Panc1 (cell line): ENCODE results near the gene CHAC1. TPM values are rescaled to one million over a fixed set of nuclear protein-coding genes. Genes with fewer than 3 reads are reported as not detected.

Experiments
- ATAC-seq: fragments of 200-7000 bp; cut with Tn5 transposase; 2 replicates; pipeline ENCODE4 v1.9.1; 2020; ENCODE audit warnings: mild to moderate bottlenecking, moderate library complexity
- BruUV-seq: library from RNA; stranded (reverse); fragments of 400-500 nt; replicated peaks from 2 replicates; lab custom pipeline; 2021; lab: Mats Ljungman, UMichigan
- CTCF ChIA-PET: fragments of 300-600 bp; sonication (Branson Sonifier 250); formaldehyde crosslinking; loops from one replicate; lab custom pipeline; 2022; ENCODE audit warnings: antibody characterized with exemption; lab: Charles Lee
- POLR2A ChIA-PET: fragments of 300-600 bp; sonication (Branson Sonifier 250); formaldehyde crosslinking; loops from one replicate; lab custom pipeline; 2022; ENCODE audit warnings: antibody characterized with exemption; lab: Charles Lee
- DNase-seq: peaks from one replicate; pipeline ENCODE4 v3.0.0-alpha.2; 2010; ENCODE audit warnings: low read depth, low spot score
- H3K27ac ChIP-seq: 2 replicates; pipeline ENCODE4 v1.5.1; 2011; ENCODE audit warnings: mild to moderate bottlenecking, low read length, inconsistent platforms
- H3K27me3 ChIP-seq: fragments of 200-500 bp; sonication (Bioruptor generic); 2 replicates; pipeline ENCODE4 v1.6.0; 2014; ENCODE audit warnings: low read length, inconsistent platforms; ENCODE audit not compliant: control insufficient read depth, insufficient read depth
- H3K36me3 ChIP-seq: fragments of 200-500 bp; sonication (Bioruptor generic); 2 replicates; pipeline ENCODE4 v1.5.1; 2014; ENCODE audit warnings: inconsistent platforms, mild to moderate bottlenecking, low read length, moderate library complexity; ENCODE audit not compliant: control insufficient read depth, insufficient read depth
- H3K4me1 ChIP-seq: 2 replicates; pipeline ENCODE4 v1.5.1; 2011; ENCODE audit warnings: inconsistent platforms, mild to moderate bottlenecking, low read length, moderate library complexity; ENCODE audit not compliant: control insufficient read depth, insufficient read depth
- H3K4me3 ChIP-seq, 2 experiments: 2 replicates each; pipeline ENCODE4 v1.5.1; 2011 to 2012; ENCODE audit warnings: low read depth in 2 of 2, low read length in 2 of 2, mild to moderate bottlenecking in 2 of 2, inconsistent platforms in 1 of 2, moderate library complexity in 1 of 2
- H3K9me3 ChIP-seq: fragments of 200-500 bp; sonication (Bioruptor generic); 2 replicates; pipeline ENCODE4 v1.5.1; 2014; ENCODE audit warnings: low read depth, mild to moderate bottlenecking, inconsistent platforms, low read length, moderate library complexity; ENCODE audit not compliant: control insufficient read depth, insufficient read depth
- POLR2AphosphoS5 ChIP-seq: IDR thresholded peaks from 2 replicates; pipeline ENCODE4 v1.6.1; 2012; ENCODE audit warnings: mild to moderate bottlenecking, low read depth, low read length, moderate library complexity
- SIN3A ChIP-seq: IDR thresholded peaks from 2 replicates; pipeline ENCODE4 v1.6.1; 2012; ENCODE audit warnings: low read depth, mild to moderate bottlenecking, low read length, moderate library complexity, borderline replicate concordance; ENCODE audit not compliant: insufficient read depth
- TCF7L2 ChIP-seq: IDR thresholded peaks from 2 replicates; pipeline ENCODE4 v1.6.1; 2011; ENCODE audit warnings: mild to moderate bottlenecking, low read depth, low read length, inconsistent platforms
- in situ Hi-C: cut with HindIII; loops from 2 replicates; pipeline ENCODE4 v1.10.0; 2016; ENCODE audit warnings: low sequenced_read_pairs, low pct_unique_long_range_greater_than_20kb
- intact Hi-C: fragments of 100-400 bp; cut with micrococcal nuclease; formaldehyde crosslinking; loops from one replicate; pipeline ENCODE4 v1.10.0; 2022; ENCODE audit not compliant: unreplicated experiment
- total RNA-seq: library from RNA; stranded (reverse); gene quantifications from one replicate; pipeline ENCODE4 v1.2.1, GENCODE V29; 2021; ENCODE audit not compliant: unreplicated experiment
- TF ChIP-seq, protein P1 (sequence below): fragments of 450-650 bp; IDR thresholded peaks from 2 replicates; pipeline ENCODE4 v1.5.1; 2017; ENCODE audit warnings: mild to moderate bottlenecking
- TF ChIP-seq, protein P2 (sequence below), 2 experiments: IDR thresholded peaks; 2 replicates each; pipeline ENCODE4 v1.6.1; 2011 to 2012; ENCODE audit warnings: low read depth in 2 of 2, control low read depth in 1 of 2, low read length in 1 of 2, mild to moderate bottlenecking in 1 of 2, moderate library complexity in 1 of 2; ENCODE audit not compliant: insufficient read depth in 1 of 2

The CHAC1 gene
- total RNA-seq, 1 experiment from 2014 or later = 15.5 TPM

DNA sequence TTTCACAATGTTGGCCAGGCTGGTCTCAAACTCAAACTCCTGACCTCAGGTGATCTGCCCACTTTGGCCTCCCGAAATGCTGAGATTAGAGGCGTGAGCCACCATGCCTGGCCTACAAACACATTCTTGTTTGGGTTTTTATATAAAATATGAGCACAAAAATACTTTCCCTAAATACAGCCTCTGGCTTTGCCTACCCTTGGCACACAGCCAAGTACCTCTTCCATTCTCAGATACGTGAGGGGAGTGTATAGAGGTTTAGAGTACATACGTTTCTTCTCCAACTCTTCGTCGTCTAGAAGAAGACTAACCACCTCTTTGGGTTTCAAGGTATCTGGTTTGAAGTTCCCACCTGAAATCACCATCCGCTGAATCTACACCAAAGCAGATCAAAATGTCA is 33.5 kb downstream of the CHAC1 start:
- intact Hi-C loops (no loop called here), in situ Hi-C loops (no loop called here)
- Histone ChIP-seq H3K27ac (no peak overlapping the region), H3K27me3 (no peaks in the 10 kb centered on the region), H3K36me3 (peaks cover 26% of the 10 kb centered on the region), H3K9me3 (no peaks in the 10 kb centered on the region), H3K4me1 (no peaks in the 10 kb centered on the region), H3K4me3 (no peak overlapping the region)
- DNase-seq (no peak), ATAC-seq (no peak)
- ChIA-PET CTCF (no interaction called here), POLR2A (no interaction called here)
- no TSS peak for BruUV-seq
- TF ChIP-seq POLR2AphosphoS5 (no peak), SIN3A (no peak), TCF7L2 (no peak)
- TF ChIP-seq, protein P1, sequence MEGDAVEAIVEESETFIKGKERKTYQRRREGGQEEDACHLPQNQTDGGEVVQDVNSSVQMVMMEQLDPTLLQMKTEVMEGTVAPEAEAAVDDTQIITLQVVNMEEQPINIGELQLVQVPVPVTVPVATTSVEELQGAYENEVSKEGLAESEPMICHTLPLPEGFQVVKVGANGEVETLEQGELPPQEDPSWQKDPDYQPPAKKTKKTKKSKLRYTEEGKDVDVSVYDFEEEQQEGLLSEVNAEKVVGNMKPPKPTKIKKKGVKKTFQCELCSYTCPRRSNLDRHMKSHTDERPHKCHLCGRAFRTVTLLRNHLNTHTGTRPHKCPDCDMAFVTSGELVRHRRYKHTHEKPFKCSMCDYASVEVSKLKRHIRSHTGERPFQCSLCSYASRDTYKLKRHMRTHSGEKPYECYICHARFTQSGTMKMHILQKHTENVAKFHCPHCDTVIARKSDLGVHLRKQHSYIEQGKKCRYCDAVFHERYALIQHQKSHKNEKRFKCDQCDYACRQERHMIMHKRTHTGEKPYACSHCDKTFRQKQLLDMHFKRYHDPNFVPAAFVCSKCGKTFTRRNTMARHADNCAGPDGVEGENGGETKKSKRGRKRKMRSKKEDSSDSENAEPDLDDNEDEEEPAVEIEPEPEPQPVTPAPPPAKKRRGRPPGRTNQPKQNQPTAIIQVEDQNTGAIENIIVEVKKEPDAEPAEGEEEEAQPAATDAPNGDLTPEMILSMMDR = no peak
- TF ChIP-seq, protein P2, sequence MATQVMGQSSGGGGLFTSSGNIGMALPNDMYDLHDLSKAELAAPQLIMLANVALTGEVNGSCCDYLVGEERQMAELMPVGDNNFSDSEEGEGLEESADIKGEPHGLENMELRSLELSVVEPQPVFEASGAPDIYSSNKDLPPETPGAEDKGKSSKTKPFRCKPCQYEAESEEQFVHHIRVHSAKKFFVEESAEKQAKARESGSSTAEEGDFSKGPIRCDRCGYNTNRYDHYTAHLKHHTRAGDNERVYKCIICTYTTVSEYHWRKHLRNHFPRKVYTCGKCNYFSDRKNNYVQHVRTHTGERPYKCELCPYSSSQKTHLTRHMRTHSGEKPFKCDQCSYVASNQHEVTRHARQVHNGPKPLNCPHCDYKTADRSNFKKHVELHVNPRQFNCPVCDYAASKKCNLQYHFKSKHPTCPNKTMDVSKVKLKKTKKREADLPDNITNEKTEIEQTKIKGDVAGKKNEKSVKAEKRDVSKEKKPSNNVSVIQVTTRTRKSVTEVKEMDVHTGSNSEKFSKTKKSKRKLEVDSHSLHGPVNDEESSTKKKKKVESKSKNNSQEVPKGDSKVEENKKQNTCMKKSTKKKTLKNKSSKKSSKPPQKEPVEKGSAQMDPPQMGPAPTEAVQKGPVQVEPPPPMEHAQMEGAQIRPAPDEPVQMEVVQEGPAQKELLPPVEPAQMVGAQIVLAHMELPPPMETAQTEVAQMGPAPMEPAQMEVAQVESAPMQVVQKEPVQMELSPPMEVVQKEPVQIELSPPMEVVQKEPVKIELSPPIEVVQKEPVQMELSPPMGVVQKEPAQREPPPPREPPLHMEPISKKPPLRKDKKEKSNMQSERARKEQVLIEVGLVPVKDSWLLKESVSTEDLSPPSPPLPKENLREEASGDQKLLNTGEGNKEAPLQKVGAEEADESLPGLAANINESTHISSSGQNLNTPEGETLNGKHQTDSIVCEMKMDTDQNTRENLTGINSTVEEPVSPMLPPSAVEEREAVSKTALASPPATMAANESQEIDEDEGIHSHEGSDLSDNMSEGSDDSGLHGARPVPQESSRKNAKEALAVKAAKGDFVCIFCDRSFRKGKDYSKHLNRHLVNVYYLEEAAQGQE (IDR thresholded peaks at IDR 0.05; ENCODE audit: insufficient read depth in 1 of 2, low read depth in 2 of 2, low read length in 1 of 2) = no peak

DNA sequence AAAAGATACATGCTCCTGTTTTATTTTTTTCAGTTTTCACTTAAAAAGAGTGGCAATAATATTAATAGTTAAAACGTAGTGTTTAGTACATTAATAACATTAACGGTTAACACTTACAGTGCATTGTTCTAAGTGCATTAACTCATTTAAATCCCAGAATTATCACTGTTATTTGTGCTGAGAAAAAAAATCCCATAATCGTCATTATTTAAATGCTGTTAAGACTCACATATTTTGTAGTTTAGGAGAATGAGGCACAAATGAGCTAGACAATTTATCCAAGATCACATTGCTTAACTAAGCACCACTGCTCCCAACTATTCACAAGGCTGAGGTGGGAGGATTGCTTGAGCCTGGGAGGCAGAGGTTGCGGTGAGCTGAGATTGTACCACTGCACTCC is 34.9 kb downstream of the CHAC1 start:
- ChIA-PET POLR2A (no interaction called here), CTCF (interaction anchor here (0.8 kb wide), 1 partner anchor 232 kb away, joined by 5 read pairs; no protein-coding TSS in a partner anchor)
- H3K4me1 ChIP-seq = no peaks in the 10 kb centered on the region
- in situ Hi-C loops (no loop called here), intact Hi-C loops (no loop called here)
- DNase-seq = no peak
- no peak overlapping the region for H3K27ac ChIP-seq
- no TSS peak for BruUV-seq
- H3K9me3 ChIP-seq = no peaks in the 10 kb centered on the region
- no peaks in the 10 kb centered on the region for H3K27me3 ChIP-seq
- H3K36me3 ChIP-seq = peaks cover 19% of the 10 kb centered on the region
- no peak for ATAC-seq
- H3K4me3 ChIP-seq = no peak overlapping the region
- TF ChIP-seq, protein P2 (IDR thresholded peaks at IDR 0.05; ENCODE audit: insufficient read depth in 1 of 2, low read depth in 2 of 2, low read length in 1 of 2) = no peak
- TF ChIP-seq POLR2AphosphoS5 (no peak), SIN3A (no peak), TCF7L2 (no peak)
- TF ChIP-seq, protein P1 = no peak
